Measurements from ENCODE around the gene CRELD1. TPM values are rescaled to one million over a fixed set of nuclear protein-coding genes. Genes with fewer than 3 reads are reported as not detected.
"Not testable (repeated sequence)": the region's sequence is repeated elsewhere in the genome, so short reads cannot be mapped to it uniquely, and the experiment has no call there.

CRELD1 gene
- total RNA-seq, 2 donors from 2014 or later: 19.8 to 23.6 TPM

DNA sequence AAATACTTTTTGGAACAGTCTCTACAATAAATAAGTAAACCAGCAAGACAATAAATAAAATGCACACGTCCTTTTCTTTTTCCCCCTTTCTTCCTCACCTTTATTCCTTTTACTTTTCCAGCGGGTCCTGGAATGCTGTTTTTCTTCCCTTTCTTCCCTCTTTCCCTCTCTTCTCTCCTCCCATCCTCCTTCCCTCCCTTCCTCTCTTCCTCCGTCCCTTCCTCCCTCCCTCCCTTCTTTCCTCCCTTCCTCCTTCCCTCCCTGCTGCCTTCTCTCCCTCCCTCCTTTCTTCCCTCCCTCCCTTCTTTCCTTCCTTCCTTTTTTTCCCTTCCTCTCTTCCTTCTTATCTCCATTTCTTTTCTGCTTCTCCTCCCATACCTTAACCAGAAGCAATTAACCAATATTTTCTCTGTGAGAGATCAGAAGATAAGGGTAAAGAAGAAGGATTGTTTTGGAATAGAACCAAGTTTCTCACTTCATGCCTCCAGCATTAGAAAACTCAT, 34.3 kb upstream of the CRELD1 start:
- intact Hi-C loops (cut with DNase I): no loop called here
- DNase-seq (no peak), ATAC-seq (no peak)
- H3K27ac ChIP-seq: peak overlapping the region; percentile 66 to 85 (median 85)
- H3K4me3 ChIP-seq: no peak overlapping the region
- H3K9me3 ChIP-seq: no peaks in the 10 kb centered on the region
- TF ChIP-seq POLR2A (IDR thresholded peaks at IDR 0.05): no peak
- TF ChIP-seq, protein P1, sequence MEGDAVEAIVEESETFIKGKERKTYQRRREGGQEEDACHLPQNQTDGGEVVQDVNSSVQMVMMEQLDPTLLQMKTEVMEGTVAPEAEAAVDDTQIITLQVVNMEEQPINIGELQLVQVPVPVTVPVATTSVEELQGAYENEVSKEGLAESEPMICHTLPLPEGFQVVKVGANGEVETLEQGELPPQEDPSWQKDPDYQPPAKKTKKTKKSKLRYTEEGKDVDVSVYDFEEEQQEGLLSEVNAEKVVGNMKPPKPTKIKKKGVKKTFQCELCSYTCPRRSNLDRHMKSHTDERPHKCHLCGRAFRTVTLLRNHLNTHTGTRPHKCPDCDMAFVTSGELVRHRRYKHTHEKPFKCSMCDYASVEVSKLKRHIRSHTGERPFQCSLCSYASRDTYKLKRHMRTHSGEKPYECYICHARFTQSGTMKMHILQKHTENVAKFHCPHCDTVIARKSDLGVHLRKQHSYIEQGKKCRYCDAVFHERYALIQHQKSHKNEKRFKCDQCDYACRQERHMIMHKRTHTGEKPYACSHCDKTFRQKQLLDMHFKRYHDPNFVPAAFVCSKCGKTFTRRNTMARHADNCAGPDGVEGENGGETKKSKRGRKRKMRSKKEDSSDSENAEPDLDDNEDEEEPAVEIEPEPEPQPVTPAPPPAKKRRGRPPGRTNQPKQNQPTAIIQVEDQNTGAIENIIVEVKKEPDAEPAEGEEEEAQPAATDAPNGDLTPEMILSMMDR (IDR thresholded peaks at IDR 0.05): no peak
- no peaks in the 10 kb centered on the region for H3K36me3 ChIP-seq (replicated peaks in 1 of 2; ENCODE audit: insufficient read depth in 1 of 2, low read depth in 2 of 2)
- WGBS, 2 donors: 38 to 40% methylated on average over 3 of the region's 3 CpGs
- H3K27me3 ChIP-seq: no peaks in the 10 kb centered on the region
- peaks cover 77% of the 10 kb centered on the region for H3K4me1 ChIP-seq

DNA sequence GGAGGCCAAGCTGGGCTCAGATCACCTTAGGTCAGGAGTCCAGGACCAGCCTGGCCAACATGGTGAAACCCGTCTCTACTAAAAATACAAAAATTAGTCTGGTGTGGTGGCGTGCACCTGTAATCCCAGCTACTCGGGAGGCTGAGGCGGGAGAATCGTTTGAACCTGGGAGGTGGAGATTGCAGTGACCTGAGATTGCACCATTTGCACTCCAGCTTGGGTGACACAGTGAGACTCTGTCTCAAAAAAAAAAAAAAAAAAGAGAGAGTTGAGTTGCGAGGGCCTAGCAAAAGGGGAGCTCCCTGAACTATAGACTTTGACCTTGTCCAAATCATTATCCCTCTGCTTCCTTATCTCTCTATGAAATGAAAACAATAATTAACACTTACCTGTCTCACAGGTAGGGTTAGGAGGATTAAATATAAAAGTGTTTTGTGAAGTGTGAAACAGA, 32.6 kb upstream of the CRELD1 start:
- H3K36me3 ChIP-seq (replicated peaks in 1 of 2; ENCODE audit: insufficient read depth in 1 of 2, low read depth in 2 of 2); intact Hi-C loops (cut with DNase I); H3K9me3 ChIP-seq; H3K4me3 ChIP-seq; ATAC-seq; H3K27me3 ChIP-seq: not testable (repeated sequence)
- peak in 1 of 4 donors; percentile 26 for DNase-seq
- peak overlapping the region in 1 of 4 donors; percentile 40 for H3K27ac ChIP-seq
- 50 to 56% methylated on average over 6 of the region's 6 CpGs for WGBS, 2 donors
- H3K4me1 ChIP-seq: peaks cover 77% of the 10 kb centered on the region

DNA sequence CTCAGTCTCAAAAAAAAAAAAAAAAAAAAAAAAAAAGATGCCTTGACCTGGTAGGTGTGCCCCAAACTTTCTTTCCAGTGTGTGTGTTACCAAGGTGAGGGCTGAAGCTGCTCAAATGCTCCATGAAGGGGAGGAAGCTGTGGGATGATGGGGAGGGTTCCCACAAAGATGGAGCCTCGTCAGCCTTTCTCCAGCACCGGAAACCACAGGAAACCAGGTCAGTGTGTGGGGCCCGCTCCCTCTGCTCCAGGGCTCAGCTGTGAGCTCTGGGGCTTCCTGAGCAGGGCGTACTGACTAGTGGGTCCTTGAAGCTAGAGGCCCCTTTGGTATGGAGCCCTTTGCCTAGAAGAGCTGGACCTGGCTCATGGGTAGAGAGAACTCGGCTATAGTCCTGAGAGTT, 31.7 kb upstream of the CRELD1 start:
- H3K27me3 ChIP-seq: no peaks in the 10 kb centered on the region
- no peak overlapping the region for H3K4me3 ChIP-seq
- TF ChIP-seq, protein P1 (IDR thresholded peaks at IDR 0.05): no peak
- TF ChIP-seq POLR2A (IDR thresholded peaks at IDR 0.05): no peak
- no peaks in the 10 kb centered on the region for H3K36me3 ChIP-seq (replicated peaks in 1 of 2; ENCODE audit: insufficient read depth in 1 of 2, low read depth in 2 of 2)
- ATAC-seq (no peak), DNase-seq (no peak)
- intact Hi-C loops (cut with DNase I): no loop called here
- H3K4me1 ChIP-seq: peaks cover 72% of the 10 kb centered on the region
- peak overlapping the region in 3 of 4 donors; percentile 61 to 73 (median 71) for H3K27ac ChIP-seq
- WGBS, 2 donors: 48 to 82% methylated on average over 3 to 5 of the region's 5 CpGs
- no peaks in the 10 kb centered on the region for H3K9me3 ChIP-seq

DNA sequence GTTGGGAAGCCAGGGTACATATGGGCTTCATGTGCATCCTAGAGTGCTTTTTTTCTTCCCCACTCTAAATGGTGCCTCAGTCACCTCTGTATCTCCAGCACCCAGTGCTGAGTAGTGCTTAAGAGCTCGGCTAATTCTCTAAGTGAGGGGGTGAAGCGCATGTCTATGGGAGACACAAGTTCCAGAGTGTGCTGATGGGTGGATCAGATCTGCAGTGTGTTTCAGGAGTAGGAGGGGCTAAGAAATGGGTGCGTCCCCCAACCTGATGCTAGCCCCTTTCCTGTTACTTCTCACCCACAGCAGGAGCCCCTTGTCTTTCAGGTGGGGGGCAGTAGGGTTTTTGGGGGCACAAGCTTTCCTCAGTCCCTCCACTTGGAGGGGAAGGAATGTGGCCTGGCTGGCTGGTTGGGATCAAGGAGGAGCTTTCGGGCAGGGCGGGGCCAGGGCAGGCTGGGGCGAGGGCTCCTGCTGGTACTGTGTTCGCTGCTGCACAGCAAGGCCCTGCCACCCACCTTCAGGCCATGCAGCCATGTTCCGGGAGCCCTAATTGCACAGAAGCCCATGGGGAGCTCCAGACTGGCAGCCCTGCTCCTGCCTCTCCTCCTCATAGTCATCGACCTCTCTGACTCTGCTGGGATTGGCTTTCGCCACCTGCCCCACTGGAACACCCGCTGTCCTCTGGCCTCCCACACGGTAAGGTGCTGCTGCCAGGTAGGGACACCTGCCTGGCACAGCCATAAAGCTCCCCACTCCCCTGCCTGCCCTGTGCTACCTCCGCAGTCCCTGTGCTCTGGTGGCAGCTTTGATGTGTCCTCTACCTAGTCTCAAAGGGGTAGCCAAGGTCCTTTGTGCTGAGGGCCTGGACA, 31.0 kb upstream of the CRELD1 start, which contains the start of gene IL17RE:
Gene IL17RE, plus strand, starts transcription at position 477 of the 866 bp plus-strand sequence. Its CDS starts 85 bp downstream, at position 562.
- DNase-seq (peak; percentile 63 to 76 (median 67)), ATAC-seq (peak; percentile 48)
- Histone ChIP-seq H3K36me3 (replicated peaks in 1 of 2; ENCODE audit: insufficient read depth in 1 of 2, low read depth in 2 of 2) (no peaks in the 10 kb centered on the region), H3K27ac (peak within 1 kb of the TSS; percentile 58 to 73 (median 66)), H3K4me1 (peaks cover 65% of the 10 kb centered on the region), H3K9me3 (no peaks in the 10 kb centered on the region), H3K27me3 (no peaks in the 10 kb centered on the region), H3K4me3 (peak within 1 kb of the TSS in 1 of 2 donors; percentile 9)
- WGBS, 2 donors: 9 to 14% methylated on average over 6 to 13 of the region's 13 CpGs
- intact Hi-C loops (cut with DNase I): no loop called here
- TF ChIP-seq, protein P1 (IDR thresholded peaks at IDR 0.05): no peak
- peak; percentile 28 to 72 (median 72) for TF ChIP-seq POLR2A (IDR thresholded peaks at IDR 0.05)

DNA sequence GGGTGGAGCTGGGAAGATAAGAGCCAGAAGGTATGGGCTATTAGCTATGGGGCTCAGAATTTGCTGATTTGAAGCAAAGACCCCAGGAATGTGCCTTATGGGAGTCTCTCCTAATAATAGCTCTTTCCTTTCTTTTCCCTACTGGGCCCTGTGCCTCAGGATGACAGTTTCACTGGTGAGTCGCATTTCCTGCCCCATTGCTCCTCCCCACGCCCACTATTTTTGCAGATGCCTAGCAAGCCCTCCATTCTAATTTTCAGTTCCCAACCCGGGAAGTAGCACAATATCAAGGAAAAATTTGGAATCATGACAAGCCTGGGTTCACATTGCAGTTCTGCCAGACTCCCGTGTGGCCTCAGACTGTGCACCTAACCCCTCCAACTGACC, 30.4 kb upstream of the CRELD1 start:
- ATAC-seq (no peak), DNase-seq (no peak)
- 5 to 6% methylated on average over 4 of the region's 4 CpGs for WGBS, 2 donors
- H3K27me3 ChIP-seq: no peaks in the 10 kb centered on the region
- peaks cover 59% of the 10 kb centered on the region for H3K4me1 ChIP-seq
- TF ChIP-seq POLR2A (IDR thresholded peaks at IDR 0.05): no peak
- TF ChIP-seq, protein P1 (IDR thresholded peaks at IDR 0.05): no peak
- peak overlapping the region in 1 of 2 donors; percentile 9 for H3K4me3 ChIP-seq
- intact Hi-C loops (cut with DNase I): no loop called here
- H3K36me3 ChIP-seq (replicated peaks in 1 of 2; ENCODE audit: insufficient read depth in 1 of 2, low read depth in 2 of 2): no peaks in the 10 kb centered on the region
- peak overlapping the region; percentile 58 to 73 (median 66) for H3K27ac ChIP-seq
- H3K9me3 ChIP-seq: no peaks in the 10 kb centered on the region

Data from body of pancreas (tissue), 4 donors.